Peyer's patch (tissue), 4 donors: ENCODE results near the gene ALOX5AP.

ENCODE experiments used
- POLR2A ChIP-seq, 2 donors: fragments of 450-650 bp; IDR thresholded peaks; one replicate each; pipeline ENCODE4 v1.5.1; 2017; ENCODE audit warnings: antibody characterized with exemption in 2 of 2, mild to moderate bottlenecking in 2 of 2, moderate library complexity in 2 of 2
- TF ChIP-seq, protein P1 (sequence below), 6 experiments: fragments of 450-650 bp in 4 of 6; fragments of 200-600 bp in 2 of 6; sonication (generic) in 1 of 6; IDR thresholded peaks; one replicate each; pipeline ENCODE4 v1.5.1; 2017 to 2019; ENCODE audit warnings: antibody characterized with exemption in 6 of 6, mild to moderate bottlenecking in 3 of 6, moderate library complexity in 1 of 6

- no peak for TF ChIP-seq POLR2A (IDR thresholded peaks at IDR 0.05)
- TF ChIP-seq, protein P1, sequence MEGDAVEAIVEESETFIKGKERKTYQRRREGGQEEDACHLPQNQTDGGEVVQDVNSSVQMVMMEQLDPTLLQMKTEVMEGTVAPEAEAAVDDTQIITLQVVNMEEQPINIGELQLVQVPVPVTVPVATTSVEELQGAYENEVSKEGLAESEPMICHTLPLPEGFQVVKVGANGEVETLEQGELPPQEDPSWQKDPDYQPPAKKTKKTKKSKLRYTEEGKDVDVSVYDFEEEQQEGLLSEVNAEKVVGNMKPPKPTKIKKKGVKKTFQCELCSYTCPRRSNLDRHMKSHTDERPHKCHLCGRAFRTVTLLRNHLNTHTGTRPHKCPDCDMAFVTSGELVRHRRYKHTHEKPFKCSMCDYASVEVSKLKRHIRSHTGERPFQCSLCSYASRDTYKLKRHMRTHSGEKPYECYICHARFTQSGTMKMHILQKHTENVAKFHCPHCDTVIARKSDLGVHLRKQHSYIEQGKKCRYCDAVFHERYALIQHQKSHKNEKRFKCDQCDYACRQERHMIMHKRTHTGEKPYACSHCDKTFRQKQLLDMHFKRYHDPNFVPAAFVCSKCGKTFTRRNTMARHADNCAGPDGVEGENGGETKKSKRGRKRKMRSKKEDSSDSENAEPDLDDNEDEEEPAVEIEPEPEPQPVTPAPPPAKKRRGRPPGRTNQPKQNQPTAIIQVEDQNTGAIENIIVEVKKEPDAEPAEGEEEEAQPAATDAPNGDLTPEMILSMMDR (IDR thresholded peaks at IDR 0.05): no peak
These were observed 13.0 kb upstream of the ALOX5AP start for GRCh38 chr13:30722361-30722760.
